ENCODE data around the gene EHMT1.
A peak's percentile ranks its signal among the peaks of the same experiment; 100 is the strongest.
"Not testable (repeated sequence)": the region's sequence is repeated elsewhere in the genome, so short reads cannot be mapped to it uniquely, and the experiment has no call there.

Gene EHMT1

DNA sequence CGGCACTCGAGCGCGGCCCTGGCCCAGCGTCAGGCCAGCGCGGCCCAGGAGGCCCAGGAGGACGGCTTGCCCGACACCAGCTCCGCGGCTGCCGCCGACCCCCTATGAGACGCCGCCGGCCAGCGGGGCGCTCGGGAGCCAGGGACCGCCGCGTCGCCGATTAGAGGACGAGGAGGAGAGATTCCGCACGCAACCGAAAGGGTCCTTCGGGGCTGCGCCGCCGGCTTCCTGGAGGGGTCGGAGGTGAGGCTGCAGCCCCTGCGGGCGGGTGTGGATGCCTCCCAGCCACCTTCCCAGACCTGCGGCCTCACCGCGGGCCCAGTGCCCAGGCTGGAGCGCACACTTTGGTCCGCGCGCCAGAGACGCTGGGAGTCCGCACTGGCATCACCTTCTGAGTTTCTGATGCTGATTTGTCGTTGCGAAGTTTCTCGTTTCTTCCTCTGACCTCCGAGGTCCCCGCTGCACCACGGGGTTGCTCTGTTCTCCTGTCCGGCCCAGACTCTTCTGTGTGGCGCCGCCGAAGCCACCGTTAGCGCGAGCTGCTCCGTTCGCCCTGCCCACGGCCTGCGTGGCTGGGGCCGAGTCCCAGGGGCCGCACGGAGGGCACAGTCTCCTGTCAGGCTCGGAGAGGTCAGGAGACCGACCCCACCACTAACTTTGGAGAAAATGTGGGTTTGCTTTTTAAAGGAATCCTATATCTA is 216.2 kb downstream of the EHMT1 start:
- DNase-seq: no peak

DNA sequence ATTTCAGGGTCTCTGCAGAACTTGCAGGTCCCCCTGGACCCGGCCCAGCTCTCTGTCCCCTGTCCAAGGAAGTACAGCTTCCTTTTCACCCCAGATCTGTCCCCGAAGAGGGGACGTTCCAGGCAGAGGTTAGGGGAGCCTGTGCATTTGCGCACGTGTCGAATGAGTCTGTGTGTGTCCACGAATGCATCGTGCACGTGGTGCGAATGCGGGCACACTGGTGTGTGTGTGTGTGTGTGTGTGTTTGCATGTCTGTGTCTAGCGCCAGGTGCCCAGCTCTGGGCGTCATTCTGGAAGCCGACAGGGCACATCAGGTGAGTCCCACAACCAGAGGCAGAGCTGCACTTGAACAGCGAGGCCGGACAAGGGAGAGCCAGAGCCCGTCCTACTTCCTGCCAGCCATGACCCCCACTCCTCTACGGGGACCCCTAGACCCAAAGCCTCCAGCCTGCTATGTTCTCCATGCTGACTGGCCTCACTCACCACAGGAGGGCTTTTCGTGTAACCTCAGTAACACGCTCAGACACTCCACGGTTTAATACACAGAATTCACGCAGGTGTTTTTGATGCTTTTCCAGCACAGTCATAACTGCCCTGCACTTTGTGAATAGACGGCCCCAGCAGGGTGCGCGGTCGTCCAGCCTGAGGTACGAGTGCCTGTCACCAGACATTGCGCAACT is 217.5 kb downstream of the EHMT1 start:
- DNase-seq: no peak

DNA sequence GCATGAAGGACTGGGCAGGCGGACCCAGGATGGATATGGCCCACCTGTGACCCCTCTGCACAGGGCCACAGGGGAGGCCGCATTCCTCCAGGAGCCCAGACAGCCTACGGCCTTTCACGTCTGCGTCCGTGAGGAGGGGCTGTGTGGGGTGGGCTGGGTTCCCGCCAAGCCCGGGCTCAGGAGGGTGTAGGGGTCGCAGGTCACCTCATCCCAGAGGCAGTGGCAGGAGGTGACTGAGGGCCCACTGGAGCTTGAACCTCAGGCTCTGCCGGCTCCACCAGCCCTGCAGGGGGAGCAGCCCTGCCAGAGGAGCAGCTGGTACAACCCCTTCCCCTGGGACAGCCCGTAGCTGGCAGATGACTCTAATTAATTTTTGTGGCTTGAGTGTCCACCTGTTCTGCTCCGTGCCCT is 218.0 kb downstream of the EHMT1 start:
- no peak for DNase-seq

DNA sequence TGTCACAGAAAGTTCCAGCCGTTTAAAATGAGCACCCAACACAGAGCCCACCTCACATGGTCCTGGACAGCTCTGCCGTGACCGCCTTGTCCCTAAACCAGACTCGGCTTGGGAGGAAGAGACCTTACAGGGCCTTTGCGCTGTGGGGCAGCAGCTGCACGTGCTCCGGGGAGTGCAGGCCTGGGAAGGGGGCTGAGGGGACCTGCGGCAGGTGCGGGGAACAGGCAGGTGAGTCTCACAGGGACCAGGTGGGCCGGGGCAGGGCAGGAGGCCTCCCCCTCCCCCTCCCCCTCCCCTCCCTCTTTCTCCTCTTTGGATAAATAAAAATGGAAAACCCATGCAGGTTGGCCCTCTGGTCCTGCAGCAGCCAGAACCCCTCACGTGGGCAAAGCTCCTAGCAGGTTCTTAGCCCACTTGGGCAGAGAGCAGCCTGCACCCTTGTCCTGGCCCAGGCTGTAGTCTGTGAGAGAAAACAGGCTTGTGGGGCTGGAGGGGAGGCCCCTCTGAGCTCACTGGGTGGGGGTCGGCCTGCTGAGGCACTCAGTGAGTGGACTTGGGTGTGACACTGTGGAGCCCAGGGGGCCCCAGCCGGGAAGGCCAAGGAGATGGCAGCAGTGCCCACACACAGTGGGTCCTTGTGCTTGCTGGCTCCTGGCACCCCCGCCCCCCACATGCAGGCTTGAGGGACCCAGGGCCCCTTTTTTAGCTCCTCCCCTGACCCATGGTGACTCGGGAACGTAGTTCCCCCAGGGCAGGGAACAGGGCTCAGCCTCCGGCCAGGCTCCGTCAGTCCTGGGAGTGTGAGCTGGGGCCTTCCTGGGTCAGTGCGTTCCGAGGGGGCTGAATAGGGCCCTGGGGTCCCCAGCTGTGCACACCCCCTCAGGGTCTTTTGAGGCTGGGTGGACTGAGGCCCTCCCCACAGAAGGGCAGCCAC is 218.8 kb downstream of the EHMT1 start:
- DNase-seq: no peak

DNA sequence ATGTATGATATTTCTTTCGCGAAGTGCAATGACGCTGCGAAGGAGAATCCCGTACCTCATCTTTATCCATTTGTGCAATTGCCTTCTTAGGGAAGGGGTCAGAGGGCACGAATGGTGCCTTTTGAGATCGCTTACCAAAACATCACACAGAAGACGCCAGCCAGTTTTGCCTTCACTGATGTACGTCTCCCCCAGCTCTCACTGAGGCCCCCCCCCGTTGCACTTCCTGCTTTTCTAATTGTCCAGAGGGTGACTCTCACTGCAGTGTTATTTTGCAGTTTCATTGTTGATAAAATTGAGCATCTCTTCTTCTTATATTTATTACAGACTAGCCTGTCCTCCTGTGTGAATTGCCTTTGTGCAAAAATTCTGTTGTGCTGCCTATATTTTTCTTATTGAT is 219.8 kb downstream of the EHMT1 start:
- no peak for DNase-seq

DNA sequence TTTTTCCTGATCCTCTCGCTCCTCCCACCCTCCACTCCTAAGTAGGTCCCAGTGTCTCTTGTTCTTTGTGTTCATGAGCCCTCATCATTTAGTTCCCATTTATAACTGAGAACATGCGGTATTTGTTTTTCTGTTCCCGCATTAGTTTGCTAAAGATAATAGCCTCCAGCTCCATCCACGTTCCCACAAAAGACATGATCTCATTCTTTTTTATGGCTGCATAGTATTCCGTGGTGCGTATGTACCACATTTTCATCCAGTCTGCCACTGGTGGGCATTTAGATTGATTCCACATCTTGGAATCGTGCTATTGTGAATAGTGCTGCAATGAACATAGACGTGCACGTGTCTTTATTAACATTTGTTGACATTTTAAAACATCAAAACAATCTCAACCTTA is 224.6 kb downstream of the EHMT1 start:
- no peak for DNase-seq

DNA sequence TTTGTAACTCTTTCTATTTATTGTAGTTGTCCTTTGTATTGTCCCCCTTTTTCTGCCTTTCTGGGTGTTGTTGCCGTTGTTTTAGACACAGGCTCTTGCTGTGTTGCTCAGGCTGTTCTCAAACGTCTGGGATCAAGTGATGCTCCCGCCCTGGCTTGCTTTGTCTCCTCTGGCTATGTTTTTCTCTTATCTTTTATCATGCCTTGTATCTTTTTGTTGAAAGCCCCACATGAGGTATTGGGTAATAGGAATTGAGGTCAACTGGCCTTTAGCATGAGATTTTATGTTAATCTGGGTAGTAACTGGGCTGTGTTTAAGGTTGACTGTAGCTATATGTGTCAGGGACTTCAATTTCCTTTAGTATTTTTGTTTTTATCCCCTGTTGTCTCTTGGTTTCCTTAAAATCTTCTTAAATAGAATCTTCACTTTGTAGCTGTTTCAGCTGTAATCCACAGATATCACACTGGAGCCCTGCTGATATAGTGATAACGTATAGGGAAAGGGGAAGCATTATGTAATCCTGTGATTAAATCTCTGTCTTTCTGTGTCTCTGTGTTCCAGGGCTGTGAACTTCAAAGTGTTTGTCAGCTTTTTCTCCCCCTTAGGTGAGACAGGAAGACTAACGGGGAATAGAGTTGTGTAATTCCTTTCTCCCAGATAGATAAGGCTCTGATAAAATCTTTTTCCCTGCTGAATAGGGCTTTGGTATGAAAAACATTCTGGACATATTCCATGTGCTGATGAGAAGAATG is 232.9 kb downstream of the EHMT1 start:
- no peak for DNase-seq

DNA sequence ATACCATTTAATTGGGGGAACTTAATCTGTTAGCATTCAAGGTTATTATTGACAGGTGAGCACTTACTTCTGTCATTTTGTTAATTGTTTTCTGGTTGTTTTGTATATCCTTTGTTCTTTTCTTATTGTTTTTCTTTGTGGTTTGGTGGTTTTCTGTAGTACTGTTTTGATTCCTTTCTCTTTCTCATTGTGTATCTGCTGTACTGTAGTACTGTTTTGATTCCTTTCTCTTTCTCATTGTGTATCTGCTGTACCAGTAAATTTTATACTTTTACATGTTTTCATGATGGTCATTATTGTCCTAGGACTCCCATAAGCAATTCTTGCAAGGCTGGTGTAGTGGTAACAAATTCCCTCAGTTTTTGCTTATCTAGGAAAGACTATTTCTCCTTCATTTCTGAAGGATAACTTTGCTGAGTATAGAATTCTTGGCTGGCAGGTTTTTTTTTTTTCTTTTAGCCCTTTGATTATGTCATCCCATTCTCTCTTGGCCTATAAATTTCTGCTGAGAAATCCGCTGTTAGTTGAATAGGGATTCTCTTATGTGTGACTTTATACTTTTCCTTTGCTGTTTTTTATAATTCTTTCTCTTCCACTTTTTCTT is 234.7 kb downstream of the EHMT1 start:
- DNase-seq: no peak

DNA sequence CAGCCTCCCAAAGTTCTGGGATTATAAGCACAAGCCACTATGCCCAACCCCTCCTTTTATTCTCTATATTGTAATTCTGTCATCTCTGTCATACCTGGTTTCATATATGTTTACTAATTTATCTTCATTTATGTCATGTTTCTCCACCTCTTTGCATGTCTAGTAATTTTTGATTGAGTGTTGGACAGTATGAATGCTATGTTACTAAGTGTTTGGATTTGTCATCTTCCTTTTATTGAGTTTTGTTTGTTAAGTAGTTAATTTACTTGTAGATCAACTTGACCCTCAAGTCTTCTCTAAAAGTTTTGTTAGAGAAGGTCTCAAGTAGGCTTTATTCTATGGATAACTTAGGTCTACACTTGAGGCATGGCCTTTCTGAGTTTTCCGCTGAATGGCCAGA is 241.6 kb downstream of the EHMT1 start:
- no peak for DNase-seq

DNA sequence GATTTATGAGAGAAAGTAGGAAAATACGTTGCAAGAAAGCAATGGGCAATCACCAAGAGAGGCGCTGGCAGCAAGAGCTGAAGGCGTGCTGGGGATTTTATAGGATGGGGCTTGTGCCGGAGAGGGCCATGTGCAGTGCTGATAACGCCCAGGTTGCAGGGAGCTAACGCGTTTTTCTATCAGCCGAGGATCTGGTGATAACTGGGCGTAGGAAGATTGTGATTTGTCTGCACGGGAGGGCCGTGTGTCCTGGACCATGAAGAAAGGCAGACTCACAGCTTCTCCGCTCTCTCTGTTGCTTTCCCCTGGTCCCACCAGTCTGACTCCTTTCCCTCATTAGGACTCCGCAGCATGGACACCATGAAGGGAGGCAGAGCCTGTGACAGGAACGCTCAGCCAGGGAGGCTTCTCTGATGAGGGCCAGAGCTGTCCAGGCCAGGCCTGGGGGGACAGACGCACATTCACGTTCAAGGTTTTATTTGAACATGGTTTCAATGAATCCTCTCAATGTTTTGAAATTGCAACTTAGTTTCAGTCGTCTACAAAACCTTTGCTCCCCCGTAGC is 246.9 kb downstream of the EHMT1 start:
- DNase-seq: no peak

DNA sequence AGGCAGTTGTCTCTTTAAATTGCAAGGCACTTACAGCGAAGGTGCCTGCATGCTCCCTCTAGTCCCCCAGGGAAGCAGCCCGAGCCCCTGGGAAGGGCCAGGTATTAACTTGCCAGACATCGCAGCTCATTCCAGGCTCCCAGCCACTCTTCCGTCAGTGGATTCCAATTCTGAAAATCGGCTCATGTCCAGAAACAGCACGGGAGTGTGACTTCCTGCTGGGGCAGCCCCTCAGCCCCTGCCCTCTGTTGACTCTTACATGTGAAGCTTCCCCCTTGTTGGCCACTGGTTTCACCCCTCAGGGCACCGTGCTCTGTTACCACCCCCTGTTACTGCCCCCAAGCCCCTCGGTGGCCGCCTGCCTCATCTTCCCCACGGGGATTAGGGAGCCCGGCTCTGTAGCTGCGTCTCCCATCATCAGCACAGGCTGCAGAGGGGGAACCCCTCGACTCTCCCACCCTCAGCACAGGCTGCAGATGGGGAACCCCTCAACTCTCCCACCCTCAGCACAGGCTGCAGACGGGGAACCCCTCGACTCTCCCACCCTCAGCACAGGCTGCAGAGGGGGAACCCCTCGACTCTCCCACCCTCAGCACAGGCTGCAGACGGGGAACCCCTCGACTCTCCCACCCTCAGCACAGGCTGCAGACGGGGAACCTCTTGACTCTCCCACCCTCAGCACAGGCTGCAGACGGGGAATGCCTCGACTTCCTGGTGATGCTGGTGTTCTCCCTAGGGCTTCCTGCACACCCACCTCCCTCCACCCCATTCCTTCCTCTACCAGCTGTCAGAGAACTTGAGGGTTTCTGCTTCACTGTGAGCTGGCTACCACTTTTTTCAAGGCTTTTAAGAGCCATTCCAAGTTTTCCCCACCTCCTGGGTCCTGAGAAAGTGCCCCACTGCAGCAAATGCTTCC is 247.7 kb downstream of the EHMT1 start:
- no peak for DNase-seq

DNA sequence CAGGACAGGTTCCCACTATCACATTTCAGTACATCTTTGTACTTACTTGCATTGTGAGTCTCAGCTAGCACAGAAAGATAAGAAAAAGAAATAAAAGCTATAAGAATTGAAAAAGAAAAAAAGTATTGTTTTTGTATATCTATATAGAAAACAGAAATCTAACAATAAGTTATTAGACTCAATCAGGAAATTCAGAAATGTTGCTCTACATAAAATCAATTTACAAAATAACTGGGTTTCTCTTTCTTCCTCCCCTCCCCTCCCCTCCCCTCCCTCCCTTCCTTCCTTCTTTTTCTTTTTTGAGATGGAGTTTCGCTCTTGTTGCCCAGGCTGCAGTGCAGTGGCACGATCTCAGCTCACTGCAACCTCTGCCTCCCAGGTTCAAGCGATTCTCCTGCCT is 251.6 kb downstream of the EHMT1 start:
- no peak for DNase-seq

DNA sequence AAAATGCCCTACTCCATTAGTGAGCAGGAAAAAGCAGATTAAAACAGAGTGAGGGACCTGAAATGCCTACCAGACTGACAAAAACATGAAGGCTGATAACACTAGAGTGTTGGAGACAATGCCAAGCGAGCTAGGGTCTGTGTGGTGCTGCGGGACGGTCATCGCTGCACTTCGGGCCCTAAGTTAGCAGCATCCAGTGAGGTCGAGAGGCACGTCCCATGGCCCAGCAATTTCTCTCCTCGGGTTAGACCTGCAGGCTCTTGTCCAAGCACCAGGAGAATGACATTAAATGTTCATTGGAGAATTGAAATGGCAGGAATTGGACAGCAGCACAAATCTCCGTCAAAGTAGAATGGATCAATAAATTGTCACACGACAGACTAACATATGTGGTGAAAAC is 253.5 kb downstream of the EHMT1 start:
- no peak for DNase-seq

DNA sequence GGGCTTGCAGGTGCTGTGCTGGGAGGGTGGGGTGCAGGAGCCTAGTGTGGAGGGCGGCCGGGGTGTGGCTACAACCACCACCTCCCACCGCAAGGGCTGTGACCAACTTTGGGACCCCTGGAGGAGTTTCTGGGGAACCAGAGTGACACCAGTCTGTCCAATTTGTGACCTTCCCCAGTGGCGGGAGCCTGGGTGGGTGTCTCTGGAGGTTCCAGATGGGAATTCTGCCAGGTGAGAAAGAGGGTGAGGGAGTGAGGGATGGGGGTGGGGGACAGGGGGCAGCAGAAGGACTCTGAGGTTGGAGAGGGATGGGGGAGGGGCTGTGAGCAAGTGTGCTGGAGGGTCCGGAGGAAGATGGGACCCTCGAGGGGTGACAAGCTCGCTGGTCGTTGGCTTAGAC is 254.6 kb downstream of the EHMT1 start:
- no peak for DNase-seq

DNA sequence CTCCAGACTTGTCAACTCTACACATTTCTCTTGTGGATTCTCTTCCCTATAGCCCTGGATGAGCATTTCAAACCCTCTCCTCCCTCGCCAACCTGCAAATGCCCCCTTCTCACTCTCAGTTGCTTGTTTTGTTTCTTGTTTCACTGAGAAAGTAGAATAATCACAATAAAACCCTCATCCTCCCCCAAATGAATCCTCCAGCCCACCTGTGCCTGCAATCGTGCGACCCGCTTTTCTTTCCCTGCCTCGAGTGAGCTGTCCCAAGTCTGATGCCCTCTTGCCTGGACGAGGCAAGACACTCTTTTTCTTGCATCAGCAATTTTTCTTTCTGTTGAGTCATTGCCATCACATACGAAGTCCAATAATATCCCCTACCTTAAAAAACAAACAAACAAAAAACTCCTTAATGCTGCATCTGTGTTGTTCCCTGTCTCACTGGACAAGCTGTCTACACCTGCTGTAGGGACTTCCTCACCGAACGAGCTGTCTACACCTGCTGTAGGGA is 255.1 kb downstream of the EHMT1 start:
- no peak for DNase-seq

DNA sequence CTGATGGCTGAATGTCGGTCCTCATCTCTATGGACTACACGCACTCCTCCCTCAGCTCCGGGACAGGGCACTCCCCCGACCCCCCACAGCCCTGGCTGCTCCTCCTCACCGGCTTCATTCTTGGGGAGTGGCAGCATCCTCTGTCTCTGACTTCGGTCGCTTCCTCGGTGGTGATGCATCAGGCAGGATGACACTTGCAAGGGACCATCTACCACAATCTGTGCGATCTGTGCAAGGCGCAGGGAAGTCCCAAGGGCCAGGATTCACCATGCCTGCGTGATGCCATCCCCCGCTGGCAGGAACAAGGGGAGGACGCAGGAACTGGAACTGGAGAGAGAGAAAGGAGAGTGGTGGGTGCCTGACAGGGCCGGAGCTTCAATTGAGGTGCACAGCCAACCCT is 256.5 kb downstream of the EHMT1 start:
- DNase-seq: no peak

DNA sequence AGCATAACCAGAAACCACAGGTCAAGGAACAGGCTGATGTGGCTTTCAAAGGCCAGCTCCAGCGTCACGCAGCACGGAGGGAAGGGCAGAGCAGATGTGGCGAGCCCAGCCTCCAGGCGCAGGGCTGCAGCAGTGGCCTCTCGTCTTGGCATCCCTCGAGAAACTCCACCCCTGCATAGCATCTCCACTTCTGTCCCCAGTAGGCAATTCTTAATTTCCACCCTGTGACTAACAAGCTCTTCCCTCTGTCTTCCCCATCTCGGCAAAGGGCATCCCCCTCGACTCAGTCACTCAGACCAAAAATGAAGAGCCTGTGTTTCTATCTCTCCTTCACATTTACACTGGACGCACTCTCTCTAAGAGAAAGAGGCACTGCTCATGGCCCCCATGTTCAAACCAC is 257.0 kb downstream of the EHMT1 start:
- no peak for DNase-seq

DNA sequence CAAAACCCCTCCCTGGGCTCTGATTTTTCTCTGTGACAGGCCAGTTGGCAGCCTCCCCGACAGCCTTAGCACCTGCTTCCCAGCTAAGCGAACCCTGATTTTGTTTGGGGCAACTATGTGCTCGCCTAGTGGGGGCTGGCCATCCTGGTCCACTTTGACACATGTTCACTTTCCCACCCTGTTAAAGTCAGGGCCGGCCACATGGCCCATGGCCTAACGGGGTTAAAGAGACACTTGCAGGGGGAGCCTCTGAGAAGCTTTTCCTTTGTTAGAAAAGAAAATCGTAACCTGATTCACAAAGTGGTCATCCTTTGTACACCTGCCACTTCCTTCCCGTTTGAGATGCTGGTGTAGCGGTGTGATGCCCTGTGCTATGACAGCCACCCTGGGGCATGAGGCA is 257.5 kb downstream of the EHMT1 start:
- DNase-seq: no peak

DNA sequence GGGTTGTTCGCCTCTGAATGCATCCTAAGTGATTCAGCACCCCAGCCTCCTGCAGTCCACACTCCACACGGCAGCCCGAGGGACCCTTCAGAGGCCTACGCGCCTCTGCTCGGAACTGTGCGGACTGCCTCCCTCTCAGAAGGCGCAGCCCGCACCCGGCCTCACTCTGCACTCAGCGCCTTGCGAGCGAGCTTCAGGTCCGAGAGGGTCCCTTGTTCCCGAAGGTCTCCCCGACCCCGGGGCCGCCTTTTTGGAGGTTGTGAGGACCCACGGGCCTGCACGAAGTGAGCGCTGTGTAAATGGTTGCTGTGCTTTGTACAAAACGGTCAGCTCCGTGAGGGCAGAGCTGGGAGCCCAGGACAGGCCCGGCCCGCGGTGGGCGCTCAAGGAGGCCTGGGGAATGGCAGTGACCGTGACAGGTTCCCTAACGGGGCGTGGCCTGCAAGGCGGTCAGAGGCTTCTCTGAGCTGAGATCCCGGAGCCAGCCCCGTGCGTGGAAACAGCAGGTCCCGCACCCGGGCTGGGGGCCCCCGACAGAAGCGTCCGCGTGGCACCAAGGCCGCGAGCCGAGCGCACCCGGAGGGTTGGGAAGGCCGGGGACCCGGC is 258.1 kb downstream of the EHMT1 start:
- peak; percentile 16 for DNase-seq

DNA sequence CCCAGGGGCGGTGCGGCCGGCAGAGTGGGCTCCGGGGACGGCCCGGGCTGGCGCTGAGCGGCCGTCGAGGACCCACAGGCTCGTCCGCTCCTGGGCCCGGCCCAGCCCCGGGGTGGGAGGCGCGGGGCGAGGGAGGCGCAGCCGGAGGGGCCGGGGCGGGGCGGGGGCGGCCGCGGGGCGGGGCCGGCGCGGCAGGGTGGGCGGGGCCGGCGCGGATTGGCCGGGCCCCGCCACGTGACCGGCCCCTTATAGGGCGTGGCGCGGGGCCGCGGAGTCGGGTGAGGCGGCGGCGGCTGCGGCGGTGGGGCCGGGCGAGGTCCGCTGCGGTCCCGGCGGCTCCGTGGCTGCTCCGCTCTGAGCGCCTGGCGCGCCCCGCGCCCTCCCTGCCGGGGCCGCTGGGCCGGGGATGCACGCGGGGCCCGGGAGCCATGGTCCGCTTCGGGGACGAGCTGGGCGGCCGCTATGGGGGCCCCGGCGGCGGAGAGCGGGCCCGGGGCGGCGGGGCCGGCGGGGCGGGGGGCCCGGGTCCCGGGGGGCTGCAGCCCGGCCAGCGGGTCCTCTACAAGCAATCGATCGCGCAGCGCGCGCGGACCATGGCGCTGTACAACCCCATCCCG is 258.8 kb downstream of the EHMT1 start, which contains the start of gene CACNA1B:
CACNA1B (plus strand) TSS at position 277 of the 617 bp plus-strand sequence; CDS start at position 429, 152 bp downstream.
- not testable (repeated sequence) for DNase-seq
